Mesodermal cell (in vitro differentiated cells): ENCODE measurements around the gene DNM3.
"Not testable (repeated sequence)": the region's sequence is repeated elsewhere in the genome, so short reads cannot be mapped to it uniquely, and the experiment has no call there.

Source experiments
- H3K27ac ChIP-seq: 2 replicates; pipeline ENCODE4 v1.7.0; 2013; ENCODE audit warnings: mild to moderate bottlenecking, low read depth, low read length, moderate library complexity; ENCODE audit not compliant: severe bottlenecking
- H3K36me3 ChIP-seq: 2 replicates; pipeline ENCODE4 v1.7.1; 2013; ENCODE audit warnings: mild to moderate bottlenecking, low read length, moderate library complexity; ENCODE audit not compliant: control insufficient read depth, insufficient read depth
- H3K4me1 ChIP-seq: one replicate; pipeline ENCODE4 v1.7.1; 2013; ENCODE audit warnings: mild to moderate bottlenecking, low read length; ENCODE audit not compliant: insufficient read depth, control insufficient read depth, poor library complexity, severe bottlenecking
- H3K4me3 ChIP-seq: 2 replicates; pipeline ENCODE4 v1.7.0; 2013; ENCODE audit warnings: low read length, control low read depth, mild to moderate bottlenecking; ENCODE audit not compliant: insufficient read depth, poor library complexity, severe bottlenecking; ENCODE audit errors: extremely low read depth
- H3K9me3 ChIP-seq: 2 replicates; pipeline ENCODE4 v1.7.1; 2013; ENCODE audit warnings: mild to moderate bottlenecking, low read length, moderate library complexity; ENCODE audit not compliant: control insufficient read depth
- WGBS, 2 experiments: methylation state at CpG; one replicate each; pipeline ENCODE4 v1.1.5; 2013; ENCODE audit warnings: missing lambda C conversion rate in 2 of 2; ENCODE audit not compliant: insufficient coverage in 2 of 2; 5-methylcytosine and 5-hydroxymethylcytosine counted together

DNM3 gene

GRCh38 chr1:172351346-172351745 is 510.0 kb downstream of the DNM3 start:
- H3K9me3 ChIP-seq, result peaks cover 17% of the 10 kb centered on the region
- no peak overlapping the region for H3K4me3 ChIP-seq
- peaks cover 16% of the 10 kb centered on the region for H3K4me1 ChIP-seq
- peak overlapping the region; percentile 43 for H3K27ac ChIP-seq
- no peaks in the 10 kb centered on the region for H3K36me3 ChIP-seq

- Histone ChIP-seq H3K4me3 (no peak overlapping the region), H3K27ac (peak overlapping the region; percentile 43), H3K36me3 (no peaks in the 10 kb centered on the region), H3K9me3 (peaks cover 14% of the 10 kb centered on the region), H3K4me1 (peaks cover 20% of the 10 kb centered on the region)
- WGBS, 2 experiments, result 80 to 86% methylated on average over 2 of the region's 3 CpGs
Measured at GRCh38 chr1:172351754-172352161, 510.5 kb downstream of the DNM3 start.

DNA sequence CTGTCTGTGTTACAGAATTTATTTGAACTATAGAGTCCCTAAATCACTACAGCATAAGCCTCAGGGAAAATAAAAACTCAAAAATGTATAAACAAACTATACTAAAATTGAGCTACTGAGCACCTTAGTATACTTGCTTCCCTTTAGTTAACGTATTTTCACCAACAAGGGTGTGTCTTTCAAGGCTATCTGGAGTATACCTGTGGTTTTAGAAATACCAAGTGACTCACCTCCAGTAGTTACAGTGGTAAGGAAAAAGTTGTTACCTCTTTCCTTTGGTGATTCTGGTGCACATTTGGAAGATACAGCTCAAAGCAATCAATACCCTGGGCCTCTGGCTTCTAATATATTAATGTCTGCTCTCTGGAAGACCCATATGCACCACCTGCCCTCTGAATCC is 511.1 kb downstream of the DNM3 start:
- no peak overlapping the region for H3K4me3 ChIP-seq
- H3K4me1 ChIP-seq, result peaks cover 26% of the 10 kb centered on the region
- H3K9me3 ChIP-seq, result peaks cover 8% of the 10 kb centered on the region
- no peak overlapping the region for H3K27ac ChIP-seq
- H3K36me3 ChIP-seq, result no peaks in the 10 kb centered on the region
- WGBS, 2 experiments, result no CpG with 5 or more reads among the region's 1 CpG

- peaks cover 40% of the 10 kb centered on the region for H3K4me1 ChIP-seq
- H3K36me3 ChIP-seq, result no peaks in the 10 kb centered on the region
- H3K4me3 ChIP-seq, result no peak overlapping the region
- H3K27ac ChIP-seq, result no peak overlapping the region
- WGBS, 2 experiments, result 94 to 96% methylated on average over 3 of the region's 5 CpGs
- no peaks in the 10 kb centered on the region for H3K9me3 ChIP-seq
Measured at GRCh38 chr1:172354291-172355274, 513.3 kb downstream of the DNM3 start.

DNA sequence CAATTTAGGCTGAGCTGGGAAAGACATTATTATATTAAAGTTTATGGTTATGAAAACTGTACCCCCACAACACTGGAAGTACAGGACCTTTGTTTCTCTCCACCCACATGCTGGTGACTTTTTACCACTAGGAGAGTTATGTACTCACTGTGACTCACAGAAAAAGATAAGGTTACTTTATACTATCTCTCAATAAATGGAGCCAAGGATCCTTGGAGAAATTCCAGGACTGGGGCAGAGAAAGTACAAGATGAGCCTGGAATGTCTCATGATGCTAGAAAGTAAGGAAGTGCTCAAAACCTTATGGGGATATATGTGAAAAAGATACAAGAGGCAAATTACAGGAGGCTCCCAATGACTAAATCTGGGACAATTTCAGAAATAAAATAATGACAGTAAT is 515.3 kb downstream of the DNM3 start:
- H3K4me1 ChIP-seq, result peaks cover 55% of the 10 kb centered on the region
- H3K27ac ChIP-seq, result peak overlapping the region; percentile 39
- no peaks in the 10 kb centered on the region for H3K36me3 ChIP-seq
- no peak overlapping the region for H3K4me3 ChIP-seq
- H3K9me3 ChIP-seq, result no peaks in the 10 kb centered on the region

DNA sequence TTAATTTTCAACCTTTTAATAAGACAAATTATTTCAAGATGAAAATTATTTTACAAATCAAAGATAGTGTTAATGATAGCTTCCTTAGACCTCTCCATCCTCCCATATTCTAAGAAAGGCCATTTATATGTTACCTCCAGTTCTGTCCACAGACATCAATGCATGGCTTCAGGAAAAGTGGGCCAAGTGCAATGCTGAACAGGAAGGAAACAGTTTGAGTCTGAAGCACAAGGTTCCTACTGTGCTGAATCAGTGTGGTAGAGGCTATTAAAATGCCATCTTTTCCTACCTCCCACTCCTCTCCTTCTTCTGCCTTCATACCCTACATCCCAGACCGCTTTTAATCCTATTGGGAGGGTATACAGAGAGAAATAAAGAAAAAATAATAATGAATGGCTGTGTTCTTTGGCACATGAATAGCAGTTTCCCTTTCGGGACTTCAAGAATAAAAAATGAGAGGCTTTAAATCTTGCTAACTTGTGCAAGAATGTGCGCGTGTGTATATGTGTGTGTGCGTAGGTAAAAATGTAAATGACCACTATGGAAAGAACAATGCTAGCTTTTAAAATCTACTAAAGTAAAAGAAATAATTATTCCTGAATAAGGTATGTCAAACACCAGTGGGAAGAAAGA is 516.6 kb downstream of the DNM3 start:
- WGBS, 2 experiments, result 98 to 100% methylated on average over 1 to 3 of the region's 5 CpGs
- H3K36me3 ChIP-seq, result no peaks in the 10 kb centered on the region
- H3K4me3 ChIP-seq, result no peak overlapping the region
- H3K27ac ChIP-seq, result peak overlapping the region; percentile 92
- H3K4me1 ChIP-seq, result peaks cover 52% of the 10 kb centered on the region
- no peaks in the 10 kb centered on the region for H3K9me3 ChIP-seq

GRCh38 chr1:172359491-172359999 is 518.2 kb downstream of the DNM3 start:
- Histone ChIP-seq H3K4me3 (no peak overlapping the region), H3K9me3 (no peaks in the 10 kb centered on the region), H3K4me1 (peaks cover 48% of the 10 kb centered on the region), H3K36me3 (no peaks in the 10 kb centered on the region), H3K27ac (peak overlapping the region; percentile 92)
- WGBS, 2 experiments, result 64 to 66% methylated on average over 3 of the region's 3 CpGs

- WGBS, 2 experiments, result 0% methylated on average over 1 of the region's 2 CpGs
- Histone ChIP-seq H3K27ac (peak overlapping the region; percentile 92), H3K36me3 (no peaks in the 10 kb centered on the region), H3K4me1 (peaks cover 43% of the 10 kb centered on the region), H3K4me3 (no peak overlapping the region), H3K9me3 (peaks cover under 1% of the 10 kb centered on the region)
Measured at GRCh38 chr1:172360511-172360910, 519.2 kb downstream of the DNM3 start.

- 48 to 83% methylated on average over 2 to 3 of the region's 6 CpGs for WGBS, 2 experiments
- Histone ChIP-seq H3K4me1 (peaks cover 43% of the 10 kb centered on the region), H3K4me3 (no peak overlapping the region)
Measured at GRCh38 chr1:172360985-172361384, 519.7 kb downstream of the DNM3 start.

DNA sequence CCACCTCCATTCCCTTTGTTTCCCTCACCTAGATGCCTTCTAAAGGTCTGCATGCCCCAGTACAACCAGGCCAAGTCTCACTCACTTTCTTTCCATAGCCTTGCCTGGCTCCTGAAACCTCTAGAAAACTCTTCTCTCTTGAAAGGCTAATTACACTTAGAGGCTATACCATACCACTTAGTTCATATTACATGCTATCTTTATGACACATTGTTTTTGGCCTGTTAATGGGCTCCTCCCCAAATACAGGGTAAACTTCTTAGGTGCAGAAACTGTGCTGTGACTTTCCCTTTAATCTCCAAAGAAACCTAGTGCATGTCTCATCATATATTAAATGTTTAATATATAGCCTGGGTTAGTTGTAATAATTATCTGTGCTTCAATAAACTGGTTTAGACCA is 522.6 kb downstream of the DNM3 start:
- H3K36me3 ChIP-seq, result no peaks in the 10 kb centered on the region
- H3K9me3 ChIP-seq, result peaks cover 17% of the 10 kb centered on the region
- H3K4me1 ChIP-seq, result peaks cover 22% of the 10 kb centered on the region
- no peak overlapping the region for H3K27ac ChIP-seq
- no peak overlapping the region for H3K4me3 ChIP-seq

More at GRCh38 chr1:172360985-172361384, 519.7 kb downstream of the DNM3 start:
- peak overlapping the region; percentile 92 for H3K27ac ChIP-seq
- no peaks in the 10 kb centered on the region for H3K36me3 ChIP-seq
- peaks cover 5% of the 10 kb centered on the region for H3K9me3 ChIP-seq

DNA sequence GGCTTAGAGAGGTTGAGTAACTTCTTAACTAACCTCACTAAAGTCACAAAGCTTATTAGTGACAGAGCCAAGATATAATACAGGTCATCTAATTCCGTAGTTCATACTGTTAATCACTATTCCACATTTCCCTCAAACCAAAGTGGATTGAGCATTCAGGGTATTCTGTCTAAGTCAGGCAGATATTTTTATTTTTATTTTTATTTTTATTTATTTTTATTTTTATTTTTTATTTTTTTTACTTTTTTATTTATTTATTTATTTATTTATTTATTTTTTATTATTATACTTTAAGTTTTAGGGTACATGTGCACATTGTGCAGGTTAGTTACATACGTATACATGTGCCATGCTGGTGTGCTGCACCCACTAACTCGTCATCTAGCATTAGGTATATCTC is 530.3 kb downstream of the DNM3 start:
- H3K36me3 ChIP-seq, H3K27ac ChIP-seq, H3K4me3 ChIP-seq, H3K4me1 ChIP-seq: not testable (repeated sequence)
- WGBS, 2 experiments, result no CpG with 5 or more reads among the region's 3 CpGs
- peaks cover 12% of the 10 kb centered on the region for H3K9me3 ChIP-seq
